Stimulated activated CD4-positive, alpha-beta T cell treated with anti-CD3 and anti-CD28 coated beads, Interleukin-1b, Interleukin-23, amount 100 ng/mL, for 48 hours (primary cell): Measurements from ENCODE around the gene SPECC1L.
"Not testable (repeated sequence)": the region's sequence is repeated elsewhere in the genome, so short reads cannot be mapped to it uniquely, and the experiment has no call there.

ENCODE experiments used
- DNase-seq: peaks from one replicate; pipeline ENCODE4 v3.0.0-alpha.2; 2020

The SPECC1L gene

GRCh38 chr22:24245584-24246561 is 24.8 kb upstream of the SPECC1L start:
- DNase-seq = not testable (repeated sequence)

GRCh38 chr22:24247011-24247507 is 23.6 kb upstream of the SPECC1L start:
- DNase-seq = no peak

GRCh38 chr22:24247564-24248344 is 22.9 kb upstream of the SPECC1L start:
- peak; percentile 43 for DNase-seq

GRCh38 chr22:24248611-24249010 is 22.0 kb upstream of the SPECC1L start:
- not testable (repeated sequence) for DNase-seq

GRCh38 chr22:24249413-24249812 is 21.2 kb upstream of the SPECC1L start:
- DNase-seq = not testable (repeated sequence)

GRCh38 chr22:24251286-24251685 is 19.3 kb upstream of the SPECC1L start:
- not testable (repeated sequence) for DNase-seq

- DNase-seq = not testable (repeated sequence)
Measured at GRCh38 chr22:24253126-24253525, 17.5 kb upstream of the SPECC1L start.

- not testable (repeated sequence) for DNase-seq
Measured at GRCh38 chr22:24256136-24256535, 14.5 kb upstream of the SPECC1L start.

- DNase-seq = not testable (repeated sequence)
Measured at GRCh38 chr22:24256736-24257135, 13.9 kb upstream of the SPECC1L start.

GRCh38 chr22:24259459-24259858 is 11.2 kb upstream of the SPECC1L start:
- DNase-seq = peak; percentile 73

- DNase-seq = not testable (repeated sequence)
Measured at GRCh38 chr22:24262185-24262749, 8.4 kb upstream of the SPECC1L start.

GRCh38 chr22:24263479-24263878 is 7.2 kb upstream of the SPECC1L start:
- DNase-seq = not testable (repeated sequence)

- not testable (repeated sequence) for DNase-seq
Measured at GRCh38 chr22:24264329-24264896, 6.2 kb upstream of the SPECC1L start.

- no peak for DNase-seq
Measured at GRCh38 chr22:24265734-24266133, 4.9 kb upstream of the SPECC1L start.

GRCh38 chr22:24266495-24266894 is 4.1 kb upstream of the SPECC1L start:
- DNase-seq = not testable (repeated sequence)

GRCh38 chr22:24271386-24271854 is 789 bp downstream of the SPECC1L start:
- no peak for DNase-seq

GRCh38 chr22:24273031-24273430 is 2.4 kb downstream of the SPECC1L start:
- not testable (repeated sequence) for DNase-seq

- DNase-seq = not testable (repeated sequence)
Measured at GRCh38 chr22:24273906-24274305, 3.3 kb downstream of the SPECC1L start.

GRCh38 chr22:24274696-24275405 is 4.2 kb downstream of the SPECC1L start:
- not testable (repeated sequence) for DNase-seq

- not testable (repeated sequence) for DNase-seq
Measured at GRCh38 chr22:24280363-24280762, 9.7 kb downstream of the SPECC1L start.

GRCh38 chr22:24282401-24282800 is 11.8 kb downstream of the SPECC1L start:
- no peak for DNase-seq

- DNase-seq = no peak
Measured at GRCh38 chr22:24284747-24285203, 14.1 kb downstream of the SPECC1L start.
